SH-SY5Y (cell line): ENCODE data around the gene PARP11.

ENCODE experiments used
- GATA2 ChIP-seq: IDR thresholded peaks from 2 replicates; pipeline ENCODE4 v1.6.1; 2011; ENCODE audit warnings: mild to moderate bottlenecking, low read depth, low read length
- GATA3 ChIP-seq: IDR thresholded peaks from 2 replicates; pipeline ENCODE4 v1.6.1; 2011; ENCODE audit warnings: low read depth, mild to moderate bottlenecking, low read length, moderate library complexity

PARP11 gene

DNA sequence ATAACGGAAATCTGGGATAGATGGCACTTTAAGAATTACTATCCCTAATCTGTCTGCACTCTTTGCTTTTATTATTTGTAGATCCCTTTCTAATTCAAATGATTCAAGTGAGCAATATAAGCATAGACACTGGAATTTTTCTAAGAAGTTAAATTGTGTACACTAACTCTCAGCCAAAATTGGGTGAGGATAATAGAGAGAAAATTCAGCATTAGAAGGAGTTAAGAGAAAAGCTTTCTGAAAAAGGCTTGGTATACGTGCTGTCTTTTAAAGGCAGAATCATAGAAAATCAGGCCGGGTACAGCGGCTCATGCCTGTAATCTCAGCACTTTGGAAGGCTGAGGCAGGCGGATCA, 63.2 kb downstream of the PARP11 start:
- TF ChIP-seq GATA2 = no peak
- TF ChIP-seq GATA3 = no peak

DNA sequence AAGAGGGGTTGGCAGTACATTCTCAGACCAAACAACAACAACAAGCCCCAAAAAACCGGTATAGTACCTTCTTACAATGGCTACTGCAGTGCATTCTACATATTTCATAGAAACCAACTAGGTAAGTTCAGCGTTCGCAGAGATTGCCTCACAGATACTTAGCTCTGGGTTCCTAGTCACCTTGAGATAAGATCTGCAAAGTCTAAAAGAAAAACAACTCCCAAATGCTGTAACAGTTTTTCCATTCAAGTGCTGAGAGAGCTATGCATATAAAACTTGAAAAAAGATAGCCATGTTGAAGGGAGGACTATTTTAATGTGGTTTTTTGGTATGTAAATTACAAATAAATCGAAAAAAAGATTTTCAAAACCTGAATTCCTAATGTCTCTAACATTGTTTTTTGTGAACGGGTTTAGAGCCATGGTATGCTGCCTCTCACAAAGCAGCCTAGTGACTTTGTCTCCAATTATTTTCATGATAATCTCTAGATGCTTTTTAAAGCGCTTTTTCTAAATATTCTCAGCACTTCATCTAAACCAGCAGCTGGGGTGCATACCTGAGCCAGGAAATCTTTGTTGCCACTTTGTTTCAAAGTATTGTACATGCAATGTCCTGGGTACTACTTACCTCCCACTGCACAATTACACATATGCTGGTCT, 63.7 kb downstream of the PARP11 start:
- TF ChIP-seq GATA3 = no peak
- TF ChIP-seq GATA2 = no peak

DNA sequence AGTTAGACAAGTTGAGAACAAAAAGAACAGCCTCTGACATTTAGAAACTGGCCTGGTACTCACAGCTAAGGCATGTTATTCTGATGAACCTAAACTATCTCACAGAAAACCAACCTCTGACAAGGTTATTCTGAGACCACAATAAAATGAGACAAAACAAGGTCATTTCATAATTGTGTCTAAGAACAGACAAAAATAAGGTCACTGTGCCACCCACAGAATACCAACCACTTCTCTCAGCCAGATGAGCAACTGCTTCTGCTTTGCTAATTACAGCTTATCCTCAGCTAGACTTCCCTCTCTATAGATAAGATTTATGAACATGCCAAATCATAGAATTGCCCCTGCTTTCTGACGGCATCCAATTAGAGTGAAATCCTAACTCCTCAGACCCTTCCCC, 68.1 kb downstream of the PARP11 start:
- TF ChIP-seq GATA3 (no peak), GATA2 (no peak)

DNA sequence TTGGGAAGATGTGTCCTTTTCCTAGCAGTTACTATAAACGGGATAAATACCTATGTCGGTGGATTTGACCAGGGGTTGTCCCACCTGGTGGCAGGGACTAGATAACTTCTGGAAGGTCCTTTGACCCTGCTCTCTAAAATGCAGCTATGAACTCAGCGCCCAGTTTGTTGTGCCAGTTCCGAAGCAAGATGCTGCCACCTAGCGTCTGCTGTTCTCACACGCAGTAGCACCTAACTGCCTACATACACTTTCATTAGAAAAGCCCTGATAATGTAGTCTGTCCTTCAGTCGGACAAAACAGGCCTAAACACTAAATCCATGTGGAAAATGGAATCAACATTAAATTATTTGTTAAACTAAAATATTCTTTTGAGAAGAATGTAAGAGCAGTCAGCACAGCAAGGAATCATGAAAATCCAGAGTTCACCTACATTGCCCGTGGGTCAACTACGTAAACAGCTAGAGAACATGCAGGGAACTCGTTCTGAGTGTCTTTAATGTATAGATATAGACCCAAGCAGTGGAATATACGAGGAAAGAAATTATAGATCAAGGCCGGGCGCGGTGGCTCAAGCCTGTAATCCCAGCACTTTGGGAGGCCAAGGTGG, 69.2 kb downstream of the PARP11 start:
- no peak for TF ChIP-seq GATA3
- TF ChIP-seq GATA2 = no peak

DNA sequence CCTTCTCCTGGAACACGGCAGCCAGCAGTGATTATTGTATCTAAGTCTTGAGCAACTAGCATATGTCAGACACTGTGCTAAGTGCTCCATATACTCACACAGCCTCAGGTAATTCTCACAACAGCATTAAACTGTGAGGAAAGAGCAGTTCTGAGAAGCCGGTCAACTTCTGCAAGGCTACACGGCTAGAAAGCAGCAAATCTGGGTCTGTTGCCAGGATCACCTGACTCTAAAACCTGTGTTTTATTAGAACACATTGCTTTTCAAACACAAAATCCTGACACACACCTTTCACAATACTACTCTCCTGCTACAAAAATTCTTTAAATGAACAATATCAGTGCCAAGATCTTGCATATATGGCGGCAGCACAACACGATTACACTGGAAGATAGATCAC, 70.5 kb downstream of the PARP11 start:
- TF ChIP-seq GATA3 (no peak), GATA2 (no peak)

DNA sequence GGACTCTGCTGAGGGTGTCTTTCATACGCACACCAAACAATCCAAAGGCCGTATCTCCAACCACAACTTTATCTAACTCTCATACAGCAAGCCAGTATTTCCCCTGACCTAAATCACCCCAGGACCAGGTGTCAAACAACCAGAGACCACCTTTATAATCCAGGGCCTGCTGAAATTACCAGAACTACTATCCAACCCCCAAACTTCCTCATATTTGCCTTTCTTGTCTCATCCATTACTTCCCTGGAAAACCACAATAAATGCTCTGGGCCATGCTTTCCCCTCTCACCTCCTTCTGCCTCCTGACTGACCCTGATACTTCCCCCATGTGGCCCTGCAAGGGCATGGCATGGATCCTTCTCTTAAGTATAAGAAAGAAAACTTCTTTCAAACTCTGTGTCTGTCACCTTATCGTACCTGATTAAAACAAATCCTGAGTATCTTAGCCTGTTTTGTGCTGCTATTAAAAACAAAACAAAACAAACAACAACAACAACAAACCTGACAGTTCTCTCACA, 75.6 kb downstream of the PARP11 start:
- TF ChIP-seq GATA2 (no peak), GATA3 (no peak)

DNA sequence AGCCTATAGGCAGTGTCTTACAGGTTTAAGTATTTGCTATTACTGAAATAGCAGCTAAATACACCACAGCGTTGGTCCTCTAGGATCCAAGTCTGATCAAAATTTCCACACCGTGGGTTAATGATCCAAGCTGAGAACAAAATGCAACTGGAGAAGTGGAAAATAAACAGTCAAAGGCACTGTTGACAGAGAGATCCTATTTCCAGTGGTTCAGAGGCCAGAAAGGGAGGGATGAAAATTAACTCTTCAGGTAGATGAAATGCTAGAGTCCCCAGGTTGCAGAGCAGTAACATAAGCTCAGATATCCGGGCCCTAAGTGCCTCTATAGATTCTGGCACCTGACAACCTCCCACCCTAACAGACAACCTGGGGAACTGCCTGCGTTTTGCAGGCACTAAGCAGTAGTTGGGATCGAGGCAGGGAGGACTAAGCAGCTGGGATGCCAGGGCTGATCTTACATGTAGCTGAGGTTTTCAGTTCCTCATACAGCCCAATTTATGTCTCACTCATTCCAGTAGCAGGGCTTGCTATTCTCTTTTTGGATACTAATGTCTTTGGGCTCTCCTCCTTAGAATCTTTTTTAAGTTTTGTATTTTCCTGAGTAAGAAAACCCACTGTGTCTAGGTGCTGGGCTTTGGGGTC, 77.6 kb downstream of the PARP11 start:
- no peak for TF ChIP-seq GATA2
- no peak for TF ChIP-seq GATA3

DNA sequence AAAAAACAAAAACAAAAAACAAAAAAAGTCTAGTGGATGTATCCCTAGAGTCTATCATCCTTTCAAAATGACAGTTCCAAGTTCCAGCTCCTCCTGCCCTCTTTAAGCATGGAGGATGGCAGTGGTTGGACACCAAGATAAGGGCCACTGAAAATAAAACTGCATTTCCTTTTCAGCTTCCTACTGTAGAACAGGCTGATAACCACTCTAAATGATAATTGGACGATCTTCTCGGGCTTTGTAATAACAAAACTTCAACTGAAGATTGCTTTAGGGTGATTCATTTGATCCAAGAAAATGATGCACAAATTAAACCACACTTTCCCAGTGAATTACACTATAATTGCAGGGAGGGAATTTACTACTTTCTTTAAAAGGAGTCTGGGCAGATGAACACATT, 78.1 kb downstream of the PARP11 start:
- TF ChIP-seq GATA3 (no peak), GATA2 (no peak)

DNA sequence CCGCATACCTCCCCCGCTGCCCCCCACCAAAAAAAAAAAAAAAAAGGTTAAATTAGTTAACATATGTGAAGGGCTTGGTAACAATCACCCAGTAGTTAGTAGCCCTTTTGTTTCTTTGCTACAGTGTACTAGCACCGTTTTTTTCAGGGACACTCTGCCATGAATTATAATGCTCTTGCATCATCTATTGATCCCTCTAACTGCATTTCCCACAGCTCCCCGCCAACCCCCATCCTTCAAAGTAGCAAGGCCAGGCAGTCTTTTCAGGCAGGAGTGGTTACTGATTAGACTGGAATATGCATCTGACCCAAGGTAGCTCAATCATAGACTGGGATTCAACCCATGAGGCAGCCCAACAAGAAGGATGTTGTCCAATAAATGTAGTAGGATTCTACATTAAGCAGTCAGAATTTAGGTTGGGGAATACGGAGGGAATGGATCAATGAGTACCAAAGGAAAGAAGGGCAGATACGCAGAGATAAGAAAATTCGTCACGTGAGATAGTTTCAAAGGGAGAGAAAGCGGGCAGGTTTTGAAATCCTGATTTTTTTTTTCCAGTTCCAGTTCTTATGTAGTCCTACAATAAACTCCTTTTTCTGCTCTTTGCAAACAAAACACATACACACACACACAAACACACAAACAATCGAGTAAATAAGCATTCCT, 80.4 kb downstream of the PARP11 start:
- TF ChIP-seq GATA3 = no peak
- TF ChIP-seq GATA2 = no peak

DNA sequence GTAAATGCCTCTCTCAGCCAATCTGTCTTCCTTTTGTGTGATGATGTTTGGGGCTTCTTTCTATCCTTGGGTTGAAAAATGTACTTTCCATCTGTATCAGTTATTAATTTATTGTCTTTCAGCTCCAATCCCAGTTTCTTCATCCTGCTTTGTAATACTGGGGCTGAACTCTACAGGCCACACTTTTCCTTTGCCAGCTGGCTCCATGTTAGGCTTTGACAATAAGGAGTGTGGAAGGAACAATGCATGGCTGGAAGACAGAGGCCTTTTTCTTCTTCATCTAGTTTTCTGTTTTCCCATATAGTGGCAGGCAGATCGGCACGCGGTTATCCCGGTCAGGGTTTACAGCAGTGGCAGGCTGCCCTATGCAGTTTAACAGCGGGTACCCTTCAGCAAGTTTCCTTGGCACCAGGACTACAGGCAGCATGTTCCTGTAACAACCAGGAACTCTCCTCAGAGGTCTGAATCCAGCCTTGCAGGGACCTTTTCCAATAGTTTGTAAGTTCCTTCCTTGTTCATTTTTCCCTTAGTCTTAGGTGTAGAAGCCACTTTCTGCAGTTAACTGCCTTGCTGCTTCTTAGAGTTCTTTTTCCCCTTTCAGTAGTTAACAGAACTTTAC, 81.8 kb downstream of the PARP11 start:
- TF ChIP-seq GATA2 (no peak), GATA3 (no peak)

DNA sequence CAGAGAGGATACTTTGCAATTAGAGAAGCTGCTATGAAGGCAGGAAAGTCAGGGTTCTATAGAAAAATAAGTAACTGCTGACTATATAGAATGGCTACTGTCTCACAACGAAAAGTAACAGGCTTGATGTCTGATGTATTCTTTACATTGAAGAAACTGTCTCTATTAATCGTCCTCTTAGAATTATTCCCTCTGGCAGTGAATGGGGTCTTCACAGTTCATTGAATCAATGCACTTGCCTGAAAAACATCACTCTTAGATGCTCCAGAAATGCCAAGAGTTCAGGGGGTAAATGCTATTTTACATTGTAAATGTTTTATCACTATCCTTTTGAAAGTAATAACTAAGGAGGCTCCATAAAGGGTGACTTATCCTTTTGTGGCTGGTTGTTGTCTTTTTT, 82.6 kb downstream of the PARP11 start:
- no peak for TF ChIP-seq GATA2
- no peak for TF ChIP-seq GATA3

DNA sequence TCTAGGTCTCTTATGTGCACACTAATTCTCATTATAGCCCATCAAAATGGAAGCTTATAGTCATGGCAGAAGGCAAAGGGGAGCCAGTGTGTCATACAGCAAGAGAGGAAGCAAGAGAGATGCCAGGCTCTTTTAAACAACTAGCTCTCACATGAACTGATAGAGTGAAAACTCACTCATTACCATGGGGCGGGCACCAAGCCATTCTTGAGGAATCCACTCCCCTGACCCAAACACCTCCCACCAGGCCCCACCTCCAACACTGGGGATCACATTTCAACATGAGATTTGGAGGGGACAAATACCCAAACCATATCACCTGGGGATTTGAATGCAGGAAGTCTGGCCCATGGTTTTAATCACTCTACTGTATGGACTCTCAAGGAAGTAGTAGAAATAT, 83.4 kb downstream of the PARP11 start:
- TF ChIP-seq GATA2 (no peak), GATA3 (no peak)

DNA sequence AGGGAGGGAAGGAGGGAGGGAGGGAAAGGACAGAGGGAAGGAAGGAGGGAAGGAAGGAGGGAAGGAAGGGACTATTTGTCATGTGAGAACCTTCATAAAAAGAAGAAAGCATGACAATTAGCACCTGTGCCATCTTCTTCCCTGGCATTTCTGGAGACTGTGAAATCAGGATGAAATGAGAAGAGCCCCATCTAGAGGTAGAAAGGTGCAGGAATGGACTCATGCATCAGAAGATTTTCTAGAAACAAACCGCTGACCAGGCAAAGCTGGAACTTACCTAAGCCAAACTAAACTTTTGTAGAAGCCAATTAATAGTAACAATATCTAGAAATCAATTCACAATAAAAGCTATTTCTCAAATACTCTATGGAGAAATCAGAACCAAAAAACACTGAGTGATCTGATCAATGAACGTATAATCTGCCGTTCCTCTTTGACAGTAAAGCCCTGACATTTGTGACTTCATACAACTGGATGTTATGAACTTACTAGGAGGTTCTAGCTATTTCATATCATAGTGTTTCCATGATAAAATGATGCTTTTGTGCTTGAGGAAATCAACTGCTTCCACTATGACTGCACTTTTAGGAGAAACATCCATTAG, 95.9 kb downstream of the PARP11 start:
- TF ChIP-seq GATA3 (no peak), GATA2 (no peak)

DNA sequence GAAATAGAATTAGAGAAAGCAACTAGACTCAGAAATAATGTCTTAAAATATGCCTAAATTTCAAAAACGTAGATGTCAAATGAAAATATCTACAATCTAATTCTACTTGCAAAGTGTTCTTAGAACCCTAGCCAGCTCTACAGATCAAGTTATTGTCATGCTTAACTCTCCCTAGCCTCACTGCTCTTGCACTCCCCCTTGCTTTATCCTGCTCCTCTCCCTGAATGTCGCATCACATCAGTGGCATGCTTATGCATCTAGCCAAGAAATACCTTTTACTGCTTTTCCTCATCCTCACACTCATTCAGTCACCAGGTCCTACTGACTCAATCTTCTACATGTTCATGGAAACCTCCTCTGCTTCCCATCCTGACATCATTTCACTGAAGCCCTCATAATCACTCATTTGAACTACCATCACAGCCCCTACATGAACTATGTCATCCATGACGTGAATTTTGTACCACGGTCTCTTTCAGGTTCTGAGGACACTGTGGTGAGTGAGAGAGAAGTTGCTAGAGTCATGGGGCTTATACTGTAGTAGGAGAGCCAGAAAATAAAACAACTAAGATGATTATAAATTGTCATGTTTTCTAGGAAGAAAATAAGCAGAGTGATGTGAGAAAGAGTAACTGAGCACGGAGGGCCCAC, 97.7 kb downstream of the PARP11 start:
- no peak for TF ChIP-seq GATA3
- TF ChIP-seq GATA2 = no peak
